Measurements from ENCODE around the gene COL20A1.
"Not testable (repeated sequence)": the region's sequence is repeated elsewhere in the genome, so short reads cannot be mapped to it uniquely, and the experiment has no call there.

Gene COL20A1

GRCh38 chr20:63293456-63293855, 470 bp downstream of the COL20A1 start:
- DNase-seq: no peak

- no peak for DNase-seq
Observed at GRCh38 chr20:63293871-63294535, 1.0 kb downstream of the COL20A1 start.

GRCh38 chr20:63294536-63294900, 1.5 kb downstream of the COL20A1 start:
- no peak for DNase-seq

GRCh38 chr20:63295018-63295417, 2.0 kb downstream of the COL20A1 start:
- no peak for DNase-seq

- no peak for DNase-seq
Observed at GRCh38 chr20:63295422-63295821, 2.4 kb downstream of the COL20A1 start.

DNA sequence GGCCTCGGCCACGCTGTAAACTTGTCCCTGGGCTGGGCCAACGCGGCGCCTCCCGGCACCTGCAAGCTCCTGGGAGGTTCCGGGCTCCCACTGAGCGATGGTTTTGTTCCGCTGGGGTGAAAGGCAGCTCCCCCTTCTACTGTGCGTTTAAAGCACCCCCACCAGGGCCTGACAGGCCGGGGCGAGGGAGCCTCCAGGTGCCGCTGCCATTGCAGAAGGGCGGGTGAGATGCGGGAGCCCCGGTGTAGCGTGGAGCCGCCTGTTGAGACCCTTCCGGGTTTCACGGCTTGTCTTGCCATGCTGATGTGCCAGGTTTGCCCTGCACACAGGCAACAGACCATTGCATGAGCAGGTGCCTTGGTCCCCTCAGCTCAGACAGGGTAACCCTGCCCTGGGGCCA, 2.9 kb downstream of the COL20A1 start:
- DNase-seq: no peak

DNA sequence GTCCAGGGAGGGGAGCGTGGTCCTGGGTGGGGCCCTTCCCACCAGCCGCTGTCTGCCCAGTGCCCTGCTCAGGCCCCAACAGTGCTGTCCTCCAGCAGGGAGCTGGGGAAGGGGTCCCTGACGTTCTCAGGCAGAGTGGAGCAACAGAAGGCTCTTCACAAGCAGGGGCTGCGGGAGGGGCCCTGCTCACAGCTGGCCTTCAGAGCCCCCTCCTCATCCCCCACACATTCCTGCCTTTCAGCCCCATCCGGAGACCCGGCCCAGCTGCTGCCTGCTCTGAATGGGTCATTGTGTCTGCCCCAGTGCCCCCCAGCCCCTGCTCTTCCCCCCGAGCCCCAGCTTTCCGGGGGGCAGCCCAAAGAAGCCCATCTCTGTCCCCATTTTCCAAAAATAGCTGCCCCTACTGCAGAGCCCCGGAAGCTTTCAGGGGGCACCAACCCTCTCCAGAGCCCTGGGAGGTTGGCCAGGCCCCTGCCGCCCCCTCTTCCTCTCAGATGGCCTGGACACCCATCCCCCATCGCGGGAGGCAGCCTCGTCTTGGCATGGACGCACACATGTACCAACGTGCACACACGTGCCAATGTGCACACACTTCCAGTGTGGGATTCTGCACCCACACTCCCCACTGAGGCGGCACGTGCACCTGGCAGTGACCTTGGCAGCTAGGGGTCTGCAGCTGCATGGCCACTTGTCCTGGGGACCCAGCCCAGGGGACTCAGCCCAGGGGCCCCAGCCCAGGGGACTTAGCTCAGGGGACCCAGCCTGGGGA, 3.7 kb downstream of the COL20A1 start:
- DNase-seq: no peak

DNA sequence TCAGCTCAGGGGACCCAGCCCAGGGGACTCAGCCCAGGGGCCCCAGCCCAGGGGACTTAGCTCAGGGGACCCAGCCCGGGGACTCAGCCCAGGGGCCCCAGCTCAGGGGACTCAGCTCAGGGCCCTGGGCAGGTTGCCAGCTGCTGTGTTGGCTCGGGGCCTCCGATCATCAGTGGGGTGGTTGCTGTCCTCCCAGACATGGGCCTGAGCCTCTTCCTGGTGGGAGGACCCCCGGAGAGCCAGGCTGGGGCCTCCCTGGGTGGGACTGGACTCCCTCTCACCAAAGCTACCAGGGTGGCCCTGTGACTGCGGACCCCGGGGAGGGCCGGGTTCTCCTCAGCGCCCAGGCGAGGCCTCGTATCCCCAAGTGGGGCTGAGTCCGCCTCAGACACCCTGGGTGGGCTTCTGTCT, 4.4 kb downstream of the COL20A1 start:
- DNase-seq: no peak

DNA sequence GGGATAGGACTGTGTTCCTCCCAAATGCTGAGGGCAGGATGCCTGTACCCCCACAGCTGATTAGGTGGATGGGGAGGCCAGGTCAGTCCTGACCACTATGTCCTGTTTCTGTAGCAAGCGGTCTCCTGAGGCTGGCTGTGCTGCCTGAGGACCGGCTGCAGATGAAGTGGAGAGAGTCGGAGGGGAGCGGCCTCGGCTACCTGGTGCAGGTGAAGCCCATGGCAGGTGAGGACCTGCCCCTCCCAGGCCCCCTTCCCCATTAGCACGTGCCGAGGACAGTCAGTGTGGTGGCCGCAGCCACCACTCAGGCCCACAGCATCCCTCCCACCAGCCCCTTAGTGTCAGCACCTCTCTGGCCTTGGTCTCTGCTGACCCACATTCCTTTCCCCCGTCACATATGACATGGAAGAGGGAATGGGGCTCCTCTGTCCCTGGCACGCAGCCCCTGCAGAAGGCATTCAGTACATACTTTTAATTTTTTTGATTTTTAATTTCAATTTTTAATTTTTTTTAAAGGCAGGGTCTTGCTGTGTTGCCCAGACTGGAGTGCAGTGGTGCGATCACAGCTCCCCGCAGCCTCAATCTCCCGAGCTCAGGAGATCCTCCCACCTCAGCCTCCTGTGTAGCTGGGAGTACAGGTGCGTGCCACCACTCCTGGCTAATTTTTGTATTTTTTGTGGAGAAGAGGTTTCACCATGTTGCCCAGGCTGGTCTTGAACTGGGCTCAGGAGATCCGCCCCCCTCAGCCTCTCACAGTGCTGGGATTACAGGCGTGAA, 5.0 kb downstream of the COL20A1 start:
- DNase-seq: no peak

GRCh38 chr20:63298731-63299312, 5.8 kb downstream of the COL20A1 start:
- no peak for DNase-seq

GRCh38 chr20:63301671-63302070, 8.7 kb downstream of the COL20A1 start:
- DNase-seq: no peak

DNA sequence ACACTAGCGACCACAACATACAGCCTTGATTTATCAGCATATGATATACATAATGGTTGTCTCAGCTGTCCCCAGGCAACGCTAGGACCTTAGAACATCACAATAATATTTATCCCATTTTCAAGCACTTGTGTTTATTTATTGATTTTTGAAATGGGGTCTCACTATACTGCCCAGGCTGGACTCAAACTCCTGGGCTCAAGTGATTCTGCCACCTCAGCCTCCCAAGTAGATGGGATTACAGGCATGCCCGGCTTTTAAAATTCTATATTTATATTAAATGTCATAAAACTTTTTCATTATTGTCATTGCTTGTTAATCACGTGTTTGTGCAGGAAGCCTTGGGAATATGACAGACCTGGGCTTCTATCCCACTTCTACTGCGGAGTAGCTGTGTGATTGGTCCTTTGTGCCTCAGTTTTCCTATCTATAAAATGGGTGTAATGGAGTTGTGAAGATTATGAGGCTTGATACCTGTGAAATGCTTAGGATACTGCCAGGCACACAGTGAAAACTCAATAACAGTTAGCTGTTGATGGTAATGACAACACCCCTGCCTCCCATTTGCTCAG, 10.2 kb downstream of the COL20A1 start:
- DNase-seq: no peak

GRCh38 chr20:63305393-63305792, 12.4 kb downstream of the COL20A1 start:
- no peak for DNase-seq

- not testable (repeated sequence) for DNase-seq
Observed at GRCh38 chr20:63305933-63306672, 13.1 kb downstream of the COL20A1 start.

GRCh38 chr20:63306673-63307537, 13.9 kb downstream of the COL20A1 start:
- DNase-seq: no peak

DNA sequence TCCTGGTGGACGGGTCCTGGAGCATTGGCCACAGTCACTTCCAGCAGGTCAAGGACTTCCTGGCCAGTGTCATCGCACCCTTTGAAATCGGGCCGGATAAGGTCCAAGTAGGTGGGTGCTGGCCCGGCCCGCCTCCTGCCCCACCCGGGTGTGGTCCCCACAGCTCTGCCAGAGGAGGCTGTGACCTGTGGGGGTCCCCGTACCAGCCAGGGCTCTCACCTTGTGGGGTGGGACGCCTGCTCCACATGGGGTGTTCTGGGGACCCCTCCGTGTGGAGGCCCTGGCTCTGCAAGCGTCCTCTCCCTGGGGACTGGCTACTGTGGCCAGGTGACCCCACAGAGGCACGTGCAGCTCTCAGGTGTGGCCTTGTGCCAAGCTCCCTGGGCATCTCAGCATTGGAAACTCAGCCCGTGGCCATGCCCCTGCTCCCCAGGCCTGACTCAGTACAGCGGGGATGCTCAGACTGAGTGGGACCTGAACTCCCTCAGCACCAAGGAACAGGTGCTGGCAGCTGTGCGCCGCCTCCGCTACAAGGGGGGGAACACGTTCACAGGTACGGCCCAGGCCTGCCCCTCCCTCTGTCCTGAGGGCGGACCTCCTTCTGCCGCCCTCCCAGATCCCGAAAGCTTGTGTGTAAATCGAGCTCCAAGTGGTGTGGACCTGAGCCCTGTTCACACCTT, 14.7 kb downstream of the COL20A1 start:
- no peak for DNase-seq

GRCh38 chr20:63308218-63308911, 15.4 kb downstream of the COL20A1 start:
- DNase-seq: no peak

- DNase-seq: peak; percentile 48
Observed at GRCh38 chr20:63309261-63310071, 16.5 kb downstream of the COL20A1 start.
